Activated CD8-positive, alpha-beta memory T cell treated with anti-CD3 and anti-CD28 coated beads, Interleukin-2, amount 50 U/mL, for 1 hour (primary cell): ENCODE data around the gene TRMT10A.
"Not testable (repeated sequence)": the region's sequence is repeated elsewhere in the genome, so short reads cannot be mapped to it uniquely, and the experiment has no call there.

Experiments used
- DNase-seq: peaks from one replicate; pipeline ENCODE4 v3.0.0-alpha.2; 2020; ENCODE audit errors: extremely low read depth

Gene TRMT10A

GRCh38 chr4:99552872-99553271, 11.0 kb downstream of the TRMT10A start:
- no peak for DNase-seq

- DNase-seq: no peak
Measured at GRCh38 chr4:99540277-99540939, 23.4 kb downstream of the TRMT10A start.

GRCh38 chr4:99537674-99538073, 26.2 kb downstream of the TRMT10A start:
- no peak for DNase-seq

- no peak for DNase-seq
Measured at GRCh38 chr4:99536848-99537247, 27.0 kb downstream of the TRMT10A start.

- no peak for DNase-seq
Measured at GRCh38 chr4:99536271-99536670, 27.6 kb downstream of the TRMT10A start.

- not testable (repeated sequence) for DNase-seq
Measured at GRCh38 chr4:99534699-99535098, 29.1 kb downstream of the TRMT10A start.

GRCh38 chr4:99529956-99530355, 33.9 kb downstream of the TRMT10A start:
- no peak for DNase-seq

- no peak for DNase-seq
Measured at GRCh38 chr4:99529228-99529627, 34.6 kb downstream of the TRMT10A start.

- DNase-seq: no peak
Measured at GRCh38 chr4:99518601-99519295, 45.1 kb downstream of the TRMT10A start.

GRCh38 chr4:99510721-99511120, 53.1 kb downstream of the TRMT10A start, which contains the start of gene C4orf17:
Gene C4orf17 (plus strand): TSS chr4:99511021. CDS start chr4:99513082, 2,061 bp downstream.
- DNase-seq: no peak

- peak; percentile 4 for DNase-seq
Measured at GRCh38 chr4:99507762-99508161, 56.1 kb downstream of the TRMT10A start.

GRCh38 chr4:99507349-99507748, 56.5 kb downstream of the TRMT10A start:
- DNase-seq: no peak

- no peak for DNase-seq
Measured at GRCh38 chr4:99506781-99507180, 57.1 kb downstream of the TRMT10A start.

- no peak for DNase-seq
Measured at GRCh38 chr4:99504804-99505502, 58.9 kb downstream of the TRMT10A start.
